ENCODE data around the gene MTHFD2. TPM values are rescaled to one million over a fixed set of nuclear protein-coding genes. Genes with fewer than 3 reads are reported as not detected.
A peak's percentile ranks its signal among the peaks of the same experiment; 100 is the strongest.
"Not testable (repeated sequence)": the region's sequence is repeated elsewhere in the genome, so short reads cannot be mapped to it uniquely, and the experiment has no call there.

Gene MTHFD2
- total RNA-seq, 1 donor from 2014 or later: 57.0 TPM

GRCh38 chr2:74204436-74204835 lies 6.0 kb downstream of the MTHFD2 start:
- no peak overlapping the region for H3K4me3 ChIP-seq (ENCODE audit: low read depth, low read length)
- no peak for DNase-seq (ENCODE audit: low read depth)
- TF ChIP-seq CTCF (conservative IDR thresholded peaks at IDR 0.05; ENCODE audit: low read depth, low read length): no peak

GRCh38 chr2:74205113-74205512 lies 6.7 kb downstream of the MTHFD2 start:
- TF ChIP-seq CTCF (conservative IDR thresholded peaks at IDR 0.05; ENCODE audit: low read depth, low read length): no peak
- no peak overlapping the region for H3K4me3 ChIP-seq (ENCODE audit: low read depth, low read length)
- DNase-seq (ENCODE audit: low read depth): no peak

- no peak overlapping the region for H3K4me3 ChIP-seq (ENCODE audit: low read depth, low read length)
- DNase-seq (ENCODE audit: low read depth): no peak
- TF ChIP-seq CTCF (conservative IDR thresholded peaks at IDR 0.05; ENCODE audit: low read depth, low read length): no peak
Observed at GRCh38 chr2:74205596-74205995, 7.2 kb downstream of the MTHFD2 start.

- no peak for TF ChIP-seq CTCF (conservative IDR thresholded peaks at IDR 0.05; ENCODE audit: low read depth, low read length)
Observed at GRCh38 chr2:74206180-74206688, 7.8 kb downstream of the MTHFD2 start.

GRCh38 chr2:74212702-74213410 lies 14.4 kb downstream of the MTHFD2 start:
- H3K4me3 ChIP-seq (ENCODE audit: low read depth, low read length): no peak overlapping the region
- DNase-seq (ENCODE audit: low read depth): no peak
- no peak for TF ChIP-seq CTCF (conservative IDR thresholded peaks at IDR 0.05; ENCODE audit: low read depth, low read length)

More at GRCh38 chr2:74206180-74206688, 7.8 kb downstream of the MTHFD2 start:
- peak; percentile 37 for DNase-seq (ENCODE audit: low read depth)
- H3K4me3 ChIP-seq (ENCODE audit: low read depth, low read length): no peak overlapping the region

GRCh38 chr2:74215771-74216170 lies 17.4 kb downstream of the MTHFD2 start:
- not testable (repeated sequence) for H3K4me3 ChIP-seq (ENCODE audit: low read depth, low read length); DNase-seq (ENCODE audit: low read depth)

GRCh38 chr2:74216642-74217041 lies 18.2 kb downstream of the MTHFD2 start:
- DNase-seq (ENCODE audit: low read depth): no peak
- no peak for TF ChIP-seq CTCF (conservative IDR thresholded peaks at IDR 0.05; ENCODE audit: low read depth, low read length)
- no peak overlapping the region for H3K4me3 ChIP-seq (ENCODE audit: low read depth, low read length)
